GM12874 (cell line): ENCODE data around the gene ATP2C2.

Source experiments
- TF ChIP-seq, protein P1 (sequence below): IDR thresholded peaks from 2 replicates; pipeline ENCODE4 v1.5.1; 2011; ENCODE audit warnings: low read depth, mild to moderate bottlenecking, control low read depth, low read length, moderate library complexity; ENCODE audit not compliant: insufficient read depth

The ATP2C2 gene

DNA sequence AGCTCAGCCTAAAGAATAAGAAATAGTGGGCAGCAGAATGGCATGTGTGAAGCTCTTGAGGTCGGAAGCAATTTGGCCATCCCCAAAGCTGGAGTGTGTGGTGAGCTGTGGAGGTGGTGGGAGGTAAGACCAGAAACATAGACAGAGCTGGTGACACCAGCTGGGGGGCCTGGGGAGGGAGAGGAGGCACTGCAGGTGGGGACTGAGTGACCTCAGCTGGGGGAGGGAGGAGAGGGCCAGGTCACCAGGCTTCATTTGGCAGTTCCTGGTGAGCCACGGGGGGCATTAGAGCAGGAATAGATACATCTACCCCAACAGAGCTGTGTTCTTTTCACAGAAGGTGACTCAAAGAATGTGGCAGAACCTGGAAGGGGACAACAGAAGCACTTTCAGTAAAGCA, 41.8 kb upstream of the ATP2C2 start:
- TF ChIP-seq, protein P1, sequence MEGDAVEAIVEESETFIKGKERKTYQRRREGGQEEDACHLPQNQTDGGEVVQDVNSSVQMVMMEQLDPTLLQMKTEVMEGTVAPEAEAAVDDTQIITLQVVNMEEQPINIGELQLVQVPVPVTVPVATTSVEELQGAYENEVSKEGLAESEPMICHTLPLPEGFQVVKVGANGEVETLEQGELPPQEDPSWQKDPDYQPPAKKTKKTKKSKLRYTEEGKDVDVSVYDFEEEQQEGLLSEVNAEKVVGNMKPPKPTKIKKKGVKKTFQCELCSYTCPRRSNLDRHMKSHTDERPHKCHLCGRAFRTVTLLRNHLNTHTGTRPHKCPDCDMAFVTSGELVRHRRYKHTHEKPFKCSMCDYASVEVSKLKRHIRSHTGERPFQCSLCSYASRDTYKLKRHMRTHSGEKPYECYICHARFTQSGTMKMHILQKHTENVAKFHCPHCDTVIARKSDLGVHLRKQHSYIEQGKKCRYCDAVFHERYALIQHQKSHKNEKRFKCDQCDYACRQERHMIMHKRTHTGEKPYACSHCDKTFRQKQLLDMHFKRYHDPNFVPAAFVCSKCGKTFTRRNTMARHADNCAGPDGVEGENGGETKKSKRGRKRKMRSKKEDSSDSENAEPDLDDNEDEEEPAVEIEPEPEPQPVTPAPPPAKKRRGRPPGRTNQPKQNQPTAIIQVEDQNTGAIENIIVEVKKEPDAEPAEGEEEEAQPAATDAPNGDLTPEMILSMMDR, result no peak

DNA sequence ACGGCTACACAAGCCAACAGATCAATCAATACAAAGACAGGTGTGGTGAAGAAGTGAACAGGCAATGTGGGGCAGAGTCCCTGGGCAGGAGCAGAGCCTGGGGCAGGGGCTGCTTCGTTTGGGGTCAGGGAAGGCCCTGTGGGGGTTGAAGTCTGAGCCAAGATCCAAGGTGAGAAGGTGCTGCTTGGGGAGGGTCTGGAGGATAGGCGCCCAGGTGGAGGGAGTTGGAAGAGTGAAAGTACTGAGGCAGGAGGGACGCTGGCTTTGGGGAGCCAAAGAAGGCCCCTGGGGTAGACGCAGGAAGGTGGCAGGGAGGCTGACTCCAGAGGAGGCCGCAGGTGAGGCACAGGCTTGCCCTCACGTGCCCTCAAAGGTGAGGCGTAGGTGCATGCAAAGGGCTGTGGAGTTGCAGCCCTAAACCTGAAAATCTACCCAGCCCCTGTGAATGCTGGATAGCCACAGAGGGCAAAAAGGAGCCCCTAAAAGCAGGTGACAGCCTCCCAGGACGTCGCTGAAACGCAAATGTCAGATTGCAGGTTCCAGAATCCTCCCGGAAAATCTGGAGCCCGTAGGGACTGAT, 40.3 kb upstream of the ATP2C2 start:
- TF ChIP-seq, protein P1, result no peak

DNA sequence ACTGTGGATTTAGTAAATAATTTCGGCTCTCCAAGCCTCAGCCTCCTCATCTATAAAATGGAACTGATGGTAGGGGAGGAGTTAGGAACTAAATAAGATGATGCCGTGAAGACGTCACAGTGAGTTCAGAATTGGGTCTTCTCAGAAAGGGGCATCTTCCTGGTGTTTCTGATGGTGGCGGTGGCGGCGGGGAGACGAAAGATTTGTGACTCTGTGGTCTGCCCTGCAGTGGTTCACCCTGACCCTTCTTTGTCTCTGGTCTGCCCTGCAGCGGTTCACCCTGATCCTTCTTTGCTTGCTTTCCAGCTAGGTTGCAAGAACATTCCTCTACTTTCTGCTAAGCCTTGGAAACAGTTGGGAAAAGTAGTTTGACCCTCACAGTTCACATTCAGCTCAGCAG, 39.3 kb upstream of the ATP2C2 start:
- TF ChIP-seq, protein P1, result no peak

DNA sequence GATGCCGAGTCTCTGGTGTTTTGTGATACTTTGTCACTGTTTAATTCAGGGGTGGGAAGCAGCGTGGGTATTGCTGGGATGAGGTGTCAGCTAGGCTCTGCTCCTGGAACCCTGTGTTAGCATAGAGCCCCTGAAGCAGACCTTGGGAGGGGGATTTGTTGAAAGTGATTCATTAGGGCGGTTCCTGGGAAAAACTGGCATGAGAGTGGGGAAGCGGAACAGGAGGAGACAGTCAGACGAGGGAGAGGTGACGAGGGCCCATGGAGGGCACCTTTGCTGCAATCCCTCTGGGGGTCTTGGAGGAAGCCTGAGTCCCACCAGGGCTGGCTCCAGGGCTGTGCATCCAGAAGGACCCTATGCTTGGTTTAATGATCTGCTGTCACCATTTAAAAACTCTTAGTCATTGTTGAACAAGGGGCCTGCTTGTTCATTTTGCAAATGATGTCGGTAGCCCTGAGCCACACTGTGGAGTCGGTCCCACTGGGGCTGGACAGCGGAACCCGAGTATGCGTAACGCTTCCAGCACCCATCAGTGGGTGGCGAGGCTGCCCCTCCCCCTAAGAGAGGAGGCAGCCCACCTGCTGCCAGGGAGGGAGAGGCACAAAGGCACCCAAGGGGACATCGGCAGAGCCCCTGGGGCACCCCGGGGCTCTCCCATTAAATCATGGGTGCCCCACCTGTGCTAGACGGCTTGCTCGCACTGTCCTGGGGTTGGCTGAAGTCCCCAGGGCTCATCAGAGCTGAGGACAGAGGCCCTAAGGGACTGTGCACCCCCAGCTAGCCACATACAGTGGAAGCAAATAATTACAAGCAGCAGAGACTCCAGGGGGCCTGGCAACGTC, 38.3 kb upstream of the ATP2C2 start:
- TF ChIP-seq, protein P1, result no peak

DNA sequence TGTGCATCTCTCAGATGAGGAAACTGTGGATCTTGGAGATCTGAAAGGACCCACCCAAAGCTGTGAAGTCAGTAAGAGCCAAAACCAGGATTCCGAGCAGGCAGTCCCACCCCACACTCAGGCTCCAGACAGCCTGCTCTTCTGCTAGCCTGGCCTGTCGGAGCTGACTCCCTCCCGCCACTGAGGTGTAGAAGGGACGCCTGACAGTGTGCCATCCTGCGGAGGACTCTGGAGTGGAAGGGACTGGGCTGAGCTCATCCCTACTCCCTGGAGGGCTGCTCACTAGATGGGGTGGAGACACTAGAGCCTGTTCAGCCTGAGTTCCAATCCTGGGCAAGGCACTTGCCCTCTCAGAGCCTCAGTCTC, 37.7 kb upstream of the ATP2C2 start:
- TF ChIP-seq, protein P1, result no peak

DNA sequence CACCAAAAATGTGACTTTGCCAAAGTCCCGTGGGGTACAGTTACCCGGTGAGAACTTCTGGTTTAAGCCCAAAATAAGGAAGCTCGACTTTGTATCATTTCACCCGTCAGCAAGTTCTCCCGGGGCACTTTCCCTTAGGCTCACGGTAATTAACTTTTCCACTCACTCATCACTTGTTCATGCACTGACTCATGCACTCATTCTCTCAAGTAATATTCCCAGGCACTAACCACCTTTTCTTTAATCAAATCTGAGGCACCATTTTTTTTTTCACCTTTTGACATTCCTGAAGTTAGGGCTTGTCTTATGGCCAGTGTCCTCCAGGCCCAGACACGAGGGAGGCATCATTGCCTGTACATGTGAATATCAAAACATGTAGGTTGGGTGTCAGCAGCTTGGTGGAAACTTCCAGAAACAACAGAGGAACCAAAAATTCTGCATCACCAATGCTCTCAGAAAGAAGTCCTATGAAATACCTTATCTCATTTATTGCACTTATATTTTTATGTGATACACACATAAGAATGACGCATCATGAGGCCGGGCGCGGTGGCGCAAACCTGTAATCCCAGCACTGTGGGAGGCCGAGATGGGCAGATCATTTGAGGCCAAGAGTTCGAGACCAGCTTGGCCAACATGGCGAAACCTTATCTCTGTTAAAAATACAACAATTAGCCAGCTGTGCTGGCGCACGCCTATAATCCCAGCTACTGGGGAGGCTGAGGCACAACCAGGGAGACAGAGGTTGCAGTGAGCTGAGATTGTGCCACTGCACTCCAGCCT, 36.1 kb upstream of the ATP2C2 start:
- TF ChIP-seq, protein P1, result no peak

DNA sequence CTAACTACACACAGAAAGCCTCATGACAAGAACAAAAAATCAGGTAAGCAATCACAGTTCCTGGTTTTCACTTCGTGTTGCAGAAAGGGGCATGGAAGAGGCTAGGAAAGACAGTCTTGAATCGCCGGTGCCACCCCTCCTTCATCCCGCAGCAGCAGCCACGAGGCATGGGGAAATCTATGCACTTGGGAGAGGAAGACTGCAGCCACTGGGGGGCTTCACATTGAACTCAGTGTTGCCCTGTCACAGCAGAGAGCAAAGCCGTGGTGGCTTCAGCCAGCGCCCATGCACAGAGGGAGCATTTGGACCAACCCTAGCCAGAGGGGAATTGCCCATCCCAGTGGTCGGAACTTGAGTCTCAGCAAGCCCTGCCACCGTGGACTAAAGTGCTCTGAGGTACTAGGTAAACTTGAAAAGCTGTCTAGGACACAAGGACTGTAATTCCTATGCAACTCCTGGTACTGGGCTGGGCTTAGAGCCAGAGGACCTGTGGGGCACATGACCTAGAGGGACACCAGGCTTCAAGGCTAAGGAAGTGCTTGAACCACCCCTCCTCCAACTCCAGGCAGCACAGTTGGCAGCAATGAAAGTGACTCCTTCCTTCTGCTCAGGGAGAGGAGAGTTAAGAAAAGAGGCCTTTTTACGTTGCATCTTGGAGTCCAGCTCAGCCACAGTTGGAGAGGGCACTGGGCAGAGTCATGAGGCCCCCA, 35.2 kb upstream of the ATP2C2 start:
- TF ChIP-seq, protein P1, result no peak
